GM18873 (cell line): ENCODE measurements around the gene DNAAF8.
"Not testable (repeated sequence)": the region's sequence is repeated elsewhere in the genome, so short reads cannot be mapped to it uniquely, and the experiment has no call there.

ENCODE experiments used
- ATAC-seq: cut with Tn5 transposase; IDR thresholded peaks from one replicate; pipeline ENCODE4 v1.9.1; 2021; ENCODE audit warnings: mild to moderate bottlenecking, moderate library complexity, moderate number of reproducible peaks; ENCODE audit not compliant: unreplicated experiment, low FRiP score

The DNAAF8 gene

GRCh38 chr16:4714996-4715395 lies 19.3 kb upstream of the DNAAF8 start:
- ATAC-seq, result no peak

GRCh38 chr16:4718466-4718865 lies 15.9 kb upstream of the DNAAF8 start:
- ATAC-seq, result no peak

GRCh38 chr16:4723071-4723767 lies 11.1 kb upstream of the DNAAF8 start:
- no peak for ATAC-seq

- ATAC-seq, result no peak
These were observed 9.6 kb upstream of the DNAAF8 start for GRCh38 chr16:4724661-4725270.

- no peak for ATAC-seq
These were observed 7.7 kb upstream of the DNAAF8 start for GRCh38 chr16:4726616-4727015.

- ATAC-seq, result no peak
These were observed 5.7 kb upstream of the DNAAF8 start for GRCh38 chr16:4728676-4729075.

DNA sequence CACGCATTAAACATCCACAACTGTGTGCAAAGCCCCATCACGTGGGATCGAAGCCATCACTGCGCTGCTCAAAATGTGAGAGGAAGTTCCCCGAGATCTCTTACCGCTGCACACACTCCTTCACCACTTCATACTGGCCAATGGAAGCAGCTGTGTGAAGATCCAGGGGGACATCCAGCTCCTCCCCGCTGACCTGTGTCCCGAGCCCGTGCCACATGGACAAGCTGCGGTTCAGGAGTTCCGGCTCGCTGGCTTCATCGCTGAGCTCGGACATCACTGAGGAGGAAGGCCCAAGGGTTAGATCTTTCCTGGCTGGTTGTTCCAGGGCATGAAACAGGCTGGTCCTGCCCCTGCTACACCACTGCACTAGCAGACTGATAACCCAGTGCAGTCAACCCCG lies 4.5 kb upstream of the DNAAF8 start:
- no peak for ATAC-seq

- no peak for ATAC-seq
These were observed 1.1 kb upstream of the DNAAF8 start for GRCh38 chr16:4733211-4733742.

DNA sequence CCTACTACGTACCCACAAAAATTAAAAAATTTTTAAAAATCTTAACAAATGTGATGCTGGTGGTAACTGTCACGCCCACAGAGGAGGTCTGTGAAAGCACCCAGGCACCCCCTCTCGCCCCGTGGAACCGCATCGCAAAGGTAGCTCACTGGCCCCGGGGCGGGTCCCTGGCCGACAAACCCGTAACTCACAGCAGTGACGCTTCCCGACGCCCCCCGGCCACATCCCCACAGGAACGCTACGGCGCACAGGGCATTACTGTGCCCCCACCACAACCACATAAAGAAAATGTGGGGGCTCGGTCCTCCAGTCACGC lies 632 bp upstream of the DNAAF8 start:
- ATAC-seq, result no peak

GRCh38 chr16:4734730-4735535 lies 596 bp downstream of the DNAAF8 start:
- peak; percentile 25 for ATAC-seq

DNA sequence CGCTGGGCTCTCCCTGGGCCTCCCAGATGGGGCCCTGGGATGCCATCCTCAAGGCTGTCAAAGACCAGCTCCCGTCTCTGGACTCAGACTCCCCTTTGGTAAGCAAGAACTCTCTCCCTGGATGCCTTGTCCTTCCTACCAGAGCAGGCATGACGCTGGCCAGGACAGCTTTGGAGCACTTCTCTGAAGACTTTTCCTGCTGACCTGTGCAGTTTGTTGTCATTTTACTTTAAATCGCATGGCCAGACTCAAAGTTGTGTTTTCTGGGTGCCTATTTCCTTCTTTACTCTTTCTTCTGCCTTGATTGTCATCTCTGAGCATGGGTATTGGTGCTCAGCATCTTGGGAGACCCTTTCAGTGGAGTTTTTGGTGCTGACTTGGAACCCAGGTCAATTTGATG lies 2.2 kb downstream of the DNAAF8 start:
- ATAC-seq, result no peak

- ATAC-seq, result no peak
These were observed 3.2 kb downstream of the DNAAF8 start for GRCh38 chr16:4737545-4737944.

- not testable (repeated sequence) for ATAC-seq
These were observed 4.0 kb downstream of the DNAAF8 start for GRCh38 chr16:4738370-4738769.

- no peak for ATAC-seq
These were observed 9.0 kb downstream of the DNAAF8 start for GRCh38 chr16:4743226-4743878.

DNA sequence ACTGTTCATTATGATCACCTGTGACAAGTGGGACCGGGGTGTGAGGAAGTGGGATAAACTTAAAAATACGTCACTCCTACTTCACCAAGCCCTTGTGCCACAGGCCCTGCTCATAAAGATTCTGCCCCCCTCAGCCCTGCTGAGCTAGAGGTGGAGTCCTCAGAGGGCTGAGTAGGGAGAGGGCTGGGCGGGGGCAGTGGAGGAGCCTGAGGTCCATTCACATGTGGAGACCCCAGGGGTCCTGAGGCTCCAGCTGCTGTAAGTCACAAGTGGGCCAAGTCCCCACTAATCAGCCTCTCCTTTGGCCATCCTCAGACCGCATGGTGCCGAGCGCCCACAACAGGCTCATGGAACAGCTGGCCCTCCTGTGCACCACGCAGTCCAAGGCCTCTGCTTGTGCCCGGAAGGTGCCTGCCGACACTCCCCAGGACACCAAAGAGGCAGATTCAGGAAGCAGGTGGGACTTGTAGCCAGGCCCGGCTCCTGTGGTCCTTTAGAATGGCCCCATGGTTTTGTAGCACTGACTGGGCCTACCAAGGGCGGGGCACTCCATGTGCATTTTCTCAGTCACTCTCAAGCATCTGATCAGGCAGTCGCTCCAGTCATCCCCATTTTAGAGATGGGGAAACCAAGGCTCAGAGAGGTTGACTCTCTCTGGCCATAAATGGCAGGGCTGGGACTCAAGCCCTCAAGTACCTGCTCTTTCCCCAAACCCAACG lies 10.4 kb downstream of the DNAAF8 start:
- no peak for ATAC-seq

GRCh38 chr16:4745274-4745569 lies 10.9 kb downstream of the DNAAF8 start:
- no peak for ATAC-seq

DNA sequence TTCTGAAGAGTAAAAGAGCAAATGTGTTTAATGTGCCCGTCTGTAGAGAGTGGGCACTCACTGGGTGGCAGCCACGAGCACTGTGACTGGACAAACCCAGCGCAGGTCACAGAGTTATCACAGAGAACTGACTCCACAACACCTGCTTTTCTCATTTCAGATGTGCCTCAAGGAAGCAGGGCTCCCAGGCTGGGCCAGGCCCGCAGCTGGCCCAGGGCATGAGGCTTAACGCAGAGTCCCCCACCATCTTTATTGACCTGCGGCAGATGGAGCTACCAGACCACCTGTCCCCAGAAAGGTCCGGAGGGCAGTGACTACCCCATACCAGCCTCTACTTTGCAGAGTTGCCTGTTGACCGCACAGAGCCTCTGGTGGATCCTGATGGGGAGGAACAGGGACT lies 11.9 kb downstream of the DNAAF8 start:
- ATAC-seq, result no peak

- no peak for ATAC-seq
These were observed 12.7 kb downstream of the DNAAF8 start for GRCh38 chr16:4746991-4747574.

DNA sequence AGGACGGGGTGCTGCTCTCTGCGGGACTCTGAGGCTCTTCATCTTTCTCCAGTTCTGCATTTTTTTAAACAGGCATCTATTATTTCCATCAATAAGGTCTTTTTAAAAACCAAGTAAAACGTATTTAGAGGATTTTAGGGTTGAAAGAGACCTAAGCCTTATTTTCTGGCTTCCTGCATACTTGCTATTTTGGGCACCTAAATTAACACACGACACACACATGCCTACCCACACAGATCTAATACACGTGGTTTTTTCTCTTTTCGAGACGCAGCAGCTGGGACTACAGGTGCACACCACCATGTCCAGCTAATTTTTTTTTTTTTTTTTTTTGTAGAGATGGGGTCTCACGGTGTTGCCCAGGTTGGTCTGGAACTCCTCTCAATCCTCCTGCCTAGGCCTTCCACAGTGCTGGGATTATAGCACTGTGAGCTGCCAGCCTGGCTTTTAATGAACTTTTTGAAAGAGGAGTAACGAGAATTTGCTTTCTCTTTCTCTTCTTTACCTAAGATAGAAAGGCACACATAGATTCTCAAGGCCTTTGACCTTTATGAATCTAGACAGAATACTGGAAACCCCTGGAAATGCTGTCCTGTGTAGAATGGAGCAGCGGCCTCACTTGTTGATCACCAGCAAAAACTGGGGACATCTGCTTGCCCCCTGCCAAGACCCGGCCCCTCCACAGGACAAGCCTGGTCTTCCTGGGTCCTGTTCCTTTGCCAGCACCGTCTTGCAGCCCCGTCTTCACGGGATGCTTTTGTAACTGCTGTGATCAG lies 13.8 kb downstream of the DNAAF8 start:
- ATAC-seq, result no peak
